Hematopoietic multipotent progenitor cell treated with erythropoietin and hydrocortisone succinate and interleukin-3 and kit ligand, for 4 days (in vitro differentiated cells): ENCODE measurements around the gene GNAO1.
A peak's percentile ranks its signal among the peaks of the same experiment; 100 is the strongest.

ENCODE experiments used
- DNase-seq: peaks from one replicate; pipeline ENCODE4 v3.0.0-alpha.2; 2015

The GNAO1 gene

GRCh38 chr16:56353054-56353921 is 162.0 kb downstream of the GNAO1 start:
- DNase-seq, result no peak

- DNase-seq, result no peak
Observed at GRCh38 chr16:56354016-56354415, 162.7 kb downstream of the GNAO1 start.

- DNase-seq, result no peak
Observed at GRCh38 chr16:56354746-56355145, 163.5 kb downstream of the GNAO1 start.

- no peak for DNase-seq
Observed at GRCh38 chr16:56355221-56355620, 163.9 kb downstream of the GNAO1 start.

DNA sequence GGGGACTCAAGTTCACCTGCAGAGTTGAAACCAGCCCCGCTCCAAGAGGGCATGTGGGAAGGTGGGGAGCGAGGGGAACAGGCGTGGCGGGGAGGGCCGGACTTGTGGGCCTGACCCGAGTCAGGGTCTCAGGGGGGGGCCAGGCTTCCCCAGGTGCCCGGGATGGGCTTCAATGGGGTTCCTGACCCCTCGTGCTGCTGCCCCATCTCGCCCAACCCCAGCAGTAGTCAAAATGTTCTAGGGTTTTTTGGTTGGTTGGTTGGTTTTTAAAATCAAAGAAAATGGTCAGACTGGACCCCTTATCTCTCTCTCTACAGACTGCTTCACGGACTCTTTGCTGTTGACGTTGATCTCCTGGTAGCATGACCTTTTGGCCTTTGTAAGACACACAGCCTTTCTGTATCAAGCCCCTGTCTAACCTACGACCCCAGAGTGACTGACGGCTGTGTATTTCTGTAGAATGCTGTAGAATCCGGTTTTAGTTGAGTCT is 164.5 kb downstream of the GNAO1 start:
- peak; percentile 37 for DNase-seq

- peak; percentile 93 for DNase-seq
Observed at GRCh38 chr16:56356276-56357240, 165.3 kb downstream of the GNAO1 start.

- DNase-seq, result peak; percentile 28
Observed at GRCh38 chr16:56357241-56357764, 166.0 kb downstream of the GNAO1 start.

- DNase-seq, result peak; percentile 67
Observed at GRCh38 chr16:56357765-56358322, 166.6 kb downstream of the GNAO1 start.

GRCh38 chr16:56360117-56361008 is 169.1 kb downstream of the GNAO1 start:
- DNase-seq, result no peak

DNA sequence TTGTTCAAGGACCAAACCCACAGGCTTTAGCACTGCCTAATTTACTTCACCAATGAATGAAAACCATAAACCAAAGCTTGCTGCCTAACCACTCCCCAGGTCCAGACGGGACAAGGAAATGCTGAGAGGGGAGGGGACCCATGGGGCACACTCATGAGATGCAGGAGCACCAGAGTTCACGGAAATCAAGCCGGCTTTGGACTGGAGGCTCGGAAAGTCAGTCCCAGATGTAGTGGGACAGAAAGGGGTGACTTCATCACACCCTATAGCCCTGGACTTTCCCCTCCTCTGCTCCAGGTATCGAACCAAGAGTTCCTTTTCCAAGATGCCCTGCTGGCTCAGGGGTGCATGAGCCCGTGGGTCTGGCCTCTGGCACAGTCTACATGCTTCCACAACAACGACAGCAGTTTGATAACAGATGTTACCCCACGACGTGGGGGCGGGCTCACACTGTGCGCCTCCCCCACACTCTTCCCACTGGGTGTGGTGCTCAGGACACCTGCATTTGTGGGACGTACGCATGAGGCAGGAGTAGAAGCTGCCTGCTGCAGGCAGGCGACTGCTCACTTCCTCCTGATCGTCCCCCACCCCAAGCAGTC is 170.9 kb downstream of the GNAO1 start:
- no peak for DNase-seq

DNA sequence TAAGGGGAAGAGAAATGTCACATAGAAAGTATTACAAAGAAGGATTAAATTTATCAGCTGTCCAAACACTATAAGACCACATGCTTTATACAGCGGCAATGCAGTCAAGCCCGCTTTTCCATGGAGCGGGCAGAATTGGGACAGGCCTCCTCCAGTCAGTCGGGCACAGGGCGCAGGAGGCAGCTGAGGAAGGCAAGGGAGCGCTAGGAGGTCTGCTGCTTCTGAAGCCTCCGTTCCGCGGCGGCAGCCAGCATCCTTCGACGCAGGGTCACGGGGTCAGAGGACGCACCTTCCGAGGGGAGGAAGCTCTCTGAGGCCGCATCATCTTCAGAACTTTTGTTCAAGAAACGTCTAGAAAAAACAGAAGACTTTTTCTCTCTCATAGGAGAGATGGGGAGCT is 171.4 kb downstream of the GNAO1 start:
- no peak for DNase-seq

DNA sequence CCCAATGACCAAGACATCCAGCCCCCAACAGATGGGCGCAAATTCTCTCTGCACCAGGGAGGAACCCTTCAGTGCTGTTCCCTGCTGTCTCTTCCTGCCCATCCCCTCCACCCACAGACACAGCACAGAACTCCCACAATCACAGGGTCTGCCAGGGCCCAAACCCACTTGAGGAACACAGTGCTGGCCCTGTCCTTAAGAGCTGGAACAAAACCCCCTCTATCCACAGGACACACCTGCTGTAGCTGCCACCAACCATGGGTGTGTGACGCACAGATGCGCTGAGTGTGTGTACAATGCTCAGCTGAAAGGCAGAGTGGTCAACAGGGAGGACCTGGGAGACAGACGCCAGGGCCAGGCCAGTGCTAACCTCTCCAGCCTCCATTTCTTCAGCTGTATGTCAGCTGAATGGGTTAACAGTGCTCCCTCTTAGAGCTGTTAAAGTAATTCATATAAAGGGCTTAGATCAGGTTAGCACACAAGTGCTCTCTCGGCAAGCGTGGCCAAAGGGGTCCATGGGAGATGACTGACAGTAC is 172.0 kb downstream of the GNAO1 start:
- no peak for DNase-seq

DNA sequence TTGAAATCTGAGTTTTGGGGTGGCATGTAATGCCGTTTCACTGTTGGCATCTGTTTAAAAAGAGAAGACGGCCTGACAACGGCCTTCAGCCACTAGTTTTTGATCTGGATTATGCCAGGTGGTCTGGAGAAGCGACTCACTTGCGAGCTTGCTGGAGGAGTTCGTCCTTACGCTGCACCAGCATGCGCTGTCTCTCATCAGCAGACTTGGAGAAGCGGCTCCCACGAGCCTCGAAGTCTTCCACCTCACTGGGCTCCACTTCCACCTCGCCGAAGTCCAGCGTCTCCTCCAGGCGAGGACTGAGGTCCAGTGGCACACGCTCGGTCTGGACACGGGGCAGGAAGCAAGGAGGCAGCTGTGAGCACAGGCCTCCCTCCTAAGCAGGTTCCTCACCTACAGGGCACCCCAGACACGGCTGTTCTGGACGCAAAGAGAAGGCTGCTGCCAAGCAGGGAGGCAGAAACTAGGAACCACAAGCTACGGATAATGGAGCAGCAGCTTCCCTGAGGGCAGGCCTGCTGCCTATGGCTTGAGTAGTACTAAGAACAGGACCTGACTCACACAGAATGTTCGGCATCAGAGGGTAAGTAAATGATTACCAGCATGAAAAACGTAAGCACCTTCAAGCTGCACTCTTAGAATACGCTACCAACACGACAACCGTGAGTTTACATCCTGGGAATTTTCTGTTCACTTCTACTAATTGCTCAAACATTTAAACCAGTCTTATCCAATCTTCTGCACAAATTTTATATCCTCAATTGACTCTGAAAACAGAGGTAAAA is 172.7 kb downstream of the GNAO1 start:
- no peak for DNase-seq

GRCh38 chr16:56364865-56365264 is 173.6 kb downstream of the GNAO1 start:
- no peak for DNase-seq

GRCh38 chr16:56365552-56365951 is 174.3 kb downstream of the GNAO1 start:
- DNase-seq, result no peak

- DNase-seq, result no peak
Observed at GRCh38 chr16:56366945-56367344, 175.7 kb downstream of the GNAO1 start.

- DNase-seq, result no peak
Observed at GRCh38 chr16:56367764-56368163, 176.5 kb downstream of the GNAO1 start.

- DNase-seq, result no peak
Observed at GRCh38 chr16:56368545-56368944, 177.3 kb downstream of the GNAO1 start.

- no peak for DNase-seq
Observed at GRCh38 chr16:56369202-56369601, 177.9 kb downstream of the GNAO1 start.

- no peak for DNase-seq
Observed at GRCh38 chr16:56370185-56370874, 179.0 kb downstream of the GNAO1 start.
